EL (cell line): ENCODE measurements around the gene NNMT.
A peak's percentile ranks its signal among the peaks of the same experiment; 100 is the strongest.
"Not testable (repeated sequence)": the region's sequence is repeated elsewhere in the genome, so short reads cannot be mapped to it uniquely, and the experiment has no call there.

ENCODE experiments used
- DNase-seq: peaks from one replicate; pipeline ENCODE4 v3.0.0-alpha.2; 2016

The NNMT gene

GRCh38 chr11:114311946-114312345 lies 15.7 kb downstream of the NNMT start:
- DNase-seq: no peak

- DNase-seq: no peak
Observed at GRCh38 chr11:114314096-114314495, 17.9 kb downstream of the NNMT start.

GRCh38 chr11:114315749-114316368 lies 19.7 kb downstream of the NNMT start:
- no peak for DNase-seq

GRCh38 chr11:114316980-114317786 lies 21.0 kb downstream of the NNMT start:
- no peak for DNase-seq

- DNase-seq: peak; percentile 36
Observed at GRCh38 chr11:114317787-114318137, 21.6 kb downstream of the NNMT start.

- no peak for DNase-seq
Observed at GRCh38 chr11:114318361-114318760, 22.2 kb downstream of the NNMT start.

- DNase-seq: no peak
Observed at GRCh38 chr11:114319716-114320328, 23.6 kb downstream of the NNMT start.

GRCh38 chr11:114321621-114322257 lies 25.5 kb downstream of the NNMT start:
- peak; percentile 70 for DNase-seq

- DNase-seq: no peak
Observed at GRCh38 chr11:114322934-114323333, 26.7 kb downstream of the NNMT start.

- DNase-seq: no peak
Observed at GRCh38 chr11:114326151-114326550, 30.0 kb downstream of the NNMT start.

GRCh38 chr11:114326776-114327175 lies 30.6 kb downstream of the NNMT start:
- DNase-seq: no peak

GRCh38 chr11:114330373-114330772 lies 34.2 kb downstream of the NNMT start:
- no peak for DNase-seq

- peak; percentile 79 for DNase-seq
Observed at GRCh38 chr11:114340311-114341131, 44.3 kb downstream of the NNMT start.

- DNase-seq: not testable (repeated sequence)
Observed at GRCh38 chr11:114341667-114342066, 45.5 kb downstream of the NNMT start.

GRCh38 chr11:114342476-114342875 lies 46.3 kb downstream of the NNMT start:
- no peak for DNase-seq

- no peak for DNase-seq
Observed at GRCh38 chr11:114343020-114343419, 46.8 kb downstream of the NNMT start.

GRCh38 chr11:114343493-114343892 lies 47.3 kb downstream of the NNMT start:
- no peak for DNase-seq

- no peak for DNase-seq
Observed at GRCh38 chr11:114344494-114344893, 48.3 kb downstream of the NNMT start.

- DNase-seq: no peak
Observed at GRCh38 chr11:114345575-114346222, 49.5 kb downstream of the NNMT start.

- no peak for DNase-seq
Observed at GRCh38 chr11:114346709-114347141, 50.5 kb downstream of the NNMT start.

GRCh38 chr11:114348200-114349191 lies 52.3 kb downstream of the NNMT start:
- peak; percentile 82 for DNase-seq
